ENCODE measurements around the gene AP3S1. TPM values are rescaled to one million over a fixed set of nuclear protein-coding genes. Genes with fewer than 3 reads are reported as not detected.
"Not testable (repeated sequence)": the region's sequence is repeated elsewhere in the genome, so short reads cannot be mapped to it uniquely, and the experiment has no call there.

AP3S1 gene
- 100 to 1,000 TPM in 10 of 12 donors, 10 to 100 TPM in 1, not detected in 1; 81.4 to 162 (median 119) TPM for polyA plus RNA-seq (ENCODE audit: insufficient read length in 12 of 12)
- long read RNA-seq, donor 1, transcript AP3S1-201 (6 exons, 1,730 nt): major isoform, 48 of 53 reads
- long read RNA-seq, donor 1, partial matches to known transcripts: 5 of 53 reads
- long read RNA-seq, donor 1, other reads (novel, unspliced or antisense): 0 of 53 reads
- long read RNA-seq, donor 2, transcript AP3S1-201 (6 exons, 1,730 nt): major isoform, 46 of 47 reads
- long read RNA-seq, donor 2, partial matches to known transcripts: 0 of 47 reads
- long read RNA-seq, donor 2, other reads (novel, unspliced or antisense): 0 of 47 reads
- long read RNA-seq, donor 3, transcript AP3S1-201 (6 exons, 1,730 nt): major isoform, 12 of 13 reads
- long read RNA-seq, donor 3, partial matches to known transcripts: 0 of 13 reads
- long read RNA-seq, donor 3, other reads (novel, unspliced or antisense): 0 of 13 reads
- long read RNA-seq, donor 4, transcript AP3S1-201 (6 exons, 1,730 nt): major isoform, 19 of 19 reads
- long read RNA-seq, donor 4, partial matches to known transcripts: 0 of 19 reads
- long read RNA-seq, donor 4, other reads (novel, unspliced or antisense): 0 of 19 reads
- long read RNA-seq, donor 5, transcript AP3S1-201 (6 exons, 1,730 nt): major isoform, 55 of 61 reads
- long read RNA-seq, donor 5, partial matches to known transcripts: 0 of 61 reads
- long read RNA-seq, donor 5, other reads (novel, unspliced or antisense): 5 of 61 reads
- long read RNA-seq, donor 6, transcript AP3S1-201 (6 exons, 1,730 nt): major isoform, 24 of 59 reads
- long read RNA-seq, donor 6, partial matches to known transcripts: 35 of 59 reads
- long read RNA-seq, donor 6, other reads (novel, unspliced or antisense): 0 of 59 reads
- long read RNA-seq, donor 7, transcript AP3S1-201 (6 exons, 1,730 nt): major isoform, 22 of 22 reads
- long read RNA-seq, donor 7, partial matches to known transcripts: 0 of 22 reads
- long read RNA-seq, donor 7, other reads (novel, unspliced or antisense): 0 of 22 reads
- long read RNA-seq, donor 8, transcript AP3S1-201 (6 exons, 1,730 nt): major isoform, 27 of 82 reads
- long read RNA-seq, donor 8, partial matches to known transcripts: 55 of 82 reads
- long read RNA-seq, donor 8, other reads (novel, unspliced or antisense): 0 of 82 reads
- long read RNA-seq, donor 9, transcript AP3S1-201 (6 exons, 1,730 nt): major isoform, 33 of 33 reads
- long read RNA-seq, donor 9, partial matches to known transcripts: 0 of 33 reads
- long read RNA-seq, donor 9, other reads (novel, unspliced or antisense): 0 of 33 reads
- long read RNA-seq, donor 10, transcript AP3S1-201 (6 exons, 1,730 nt): major isoform, 22 of 23 reads
- long read RNA-seq, donor 10, partial matches to known transcripts: 0 of 23 reads
- long read RNA-seq, donor 10, other reads (novel, unspliced or antisense): 0 of 23 reads
- long read RNA-seq, donor 11, transcript AP3S1-201 (6 exons, 1,730 nt): major isoform, 54 of 231 reads
- long read RNA-seq, donor 11, partial matches to known transcripts: 177 of 231 reads
- long read RNA-seq, donor 11, other reads (novel, unspliced or antisense): 0 of 231 reads

GRCh38 chr5:115841382-115842088 lies at the start of gene AP3S1, which contains the start of gene ATG12:
AP3S1 (plus strand) TSS chr5:115841935; CDS start chr5:115842038, 103 bp downstream.
ATG12 (minus strand) TSS chr5:115841565; CDS start chr5:115841552, 13 bp downstream.
- peak; percentile 96 for DNase-seq

- no peak for DNase-seq
Measured at GRCh38 chr5:115795700-115796099, 46.0 kb upstream of the AP3S1 start.

- DNase-seq: no peak
Measured at GRCh38 chr5:115796656-115797055, 45.1 kb upstream of the AP3S1 start.

GRCh38 chr5:115798252-115798651 lies 43.5 kb upstream of the AP3S1 start:
- no peak for DNase-seq

- DNase-seq: no peak
Measured at GRCh38 chr5:115800108-115800507, 41.6 kb upstream of the AP3S1 start.

- no peak for DNase-seq
Measured at GRCh38 chr5:115801152-115801551, 40.6 kb upstream of the AP3S1 start.

GRCh38 chr5:115801984-115802383 lies 39.8 kb upstream of the AP3S1 start:
- no peak for DNase-seq

GRCh38 chr5:115806986-115807653 lies 34.6 kb upstream of the AP3S1 start:
- no peak for DNase-seq

GRCh38 chr5:115807654-115808052 lies 34.1 kb upstream of the AP3S1 start:
- no peak for DNase-seq

GRCh38 chr5:115808066-115808465 lies 33.7 kb upstream of the AP3S1 start:
- not testable (repeated sequence) for DNase-seq

- no peak for DNase-seq
Measured at GRCh38 chr5:115809946-115810345, 31.8 kb upstream of the AP3S1 start.

GRCh38 chr5:115810761-115811160 lies 31.0 kb upstream of the AP3S1 start:
- peak; percentile 31 for DNase-seq

GRCh38 chr5:115811406-115811805 lies 30.3 kb upstream of the AP3S1 start:
- DNase-seq: no peak

- no peak for DNase-seq
Measured at GRCh38 chr5:115812372-115812771, 29.4 kb upstream of the AP3S1 start.

- no peak for DNase-seq
Measured at GRCh38 chr5:115813719-115814118, 28.0 kb upstream of the AP3S1 start.

GRCh38 chr5:115815006-115815692 lies 26.6 kb upstream of the AP3S1 start:
- no peak for DNase-seq

- peak; percentile 35 for DNase-seq
Measured at GRCh38 chr5:115815693-115816225, 26.0 kb upstream of the AP3S1 start.

- peak; percentile 91 for DNase-seq
Measured at GRCh38 chr5:115816226-115817081, 25.3 kb upstream of the AP3S1 start, which contains the start of gene CDO1. CDO1 (minus strand) TSS chr5:115816659; CDS start chr5:115816397, 262 bp downstream.
